Lung (tissue), 12 donors: ENCODE results near the gene CREB3L4. TPM values are rescaled to one million over a fixed set of nuclear protein-coding genes. Genes with fewer than 3 reads are reported as not detected.

Source experiments
- ATAC-seq: fragments of 200-7000 bp; cut with Tn5 transposase; one replicate; pipeline ENCODE4 v1.9.1; 2020; ENCODE audit warnings: moderate number of reproducible peaks; ENCODE audit not compliant: insufficient read depth, low FRiP score
- DNase-seq, 3 donors: peaks; one replicate each; pipeline ENCODE4 v3.0.0-alpha.2; 2013 to 2017
- H3K27ac ChIP-seq, 2 donors: one replicate each; pipeline ENCODE4 v1.5.1; 2013; ENCODE audit warnings: mild to moderate bottlenecking in 2 of 2, moderate library complexity in 2 of 2, control low read depth in 1 of 2, inconsistent platforms in 1 of 2, low read depth in 1 of 2, low read length in 1 of 2
- H3K27me3 ChIP-seq, 3 donors: one replicate each; pipeline ENCODE4 v1.5.1; 2013; ENCODE audit warnings: low read length in 2 of 3; ENCODE audit not compliant: control insufficient read depth in 3 of 3, insufficient read depth in 3 of 3
- H3K36me3 ChIP-seq, 4 donors: one replicate each; pipeline ENCODE4 v1.5.1; 2013; ENCODE audit warnings: low read length in 4 of 4, mild to moderate bottlenecking in 1 of 4, moderate library complexity in 1 of 4; ENCODE audit not compliant: control insufficient read depth in 4 of 4, insufficient read depth in 4 of 4
- H3K4me1 ChIP-seq, 5 donors: one replicate each; pipeline ENCODE4 v1.5.1; 2013; ENCODE audit warnings: low read length in 5 of 5, mild to moderate bottlenecking in 2 of 5, moderate library complexity in 1 of 5; ENCODE audit not compliant: control insufficient read depth in 5 of 5, insufficient read depth in 5 of 5
- H3K4me3 ChIP-seq: one replicate; pipeline ENCODE4 v1.5.1; 2013; ENCODE audit warnings: mild to moderate bottlenecking, control low read depth, moderate library complexity
- H3K9ac ChIP-seq, 2 donors: one replicate each; pipeline ENCODE4 v1.5.1; 2013; ENCODE audit warnings: low read length in 2 of 2, control low read depth in 1 of 2; ENCODE audit not compliant: insufficient read depth in 1 of 2
- H3K9me3 ChIP-seq, 4 donors: one replicate each; pipeline ENCODE4 v1.5.1; 2013; ENCODE audit warnings: low read length in 3 of 4, mild to moderate bottlenecking in 1 of 4, moderate library complexity in 1 of 4; ENCODE audit not compliant: control insufficient read depth in 4 of 4, insufficient read depth in 3 of 4
- WGBS, 2 donors: extraction: QIAGEN DNeasy Blood & Tissue Kit; methylation state at CpG; one replicate each; pipeline ENCODE4 v1.1.7; 2013; 5-methylcytosine and 5-hydroxymethylcytosine counted together
- polyA plus RNA-seq, 2 donors: library from polyadenylated mRNA; stranded (reverse); fragments of 200-250 nt; gene quantifications; one replicate each; pipeline ENCODE4 v1.2.1, GENCODE V29; 2013
- total RNA-seq, 2 donors: library from RNA; depleted of rRNA in 1 of 2; stranded (reverse); fragments of >200 nt in 1 of 2; gene quantifications; one replicate each; pipeline ENCODE4 v1.2.1, GENCODE V29; 2014 to 2021
- TF ChIP-seq, protein P1 (sequence below): IDR thresholded peaks from 2 replicates; pipeline ENCODE4 v1.5.1; 2012; ENCODE audit warnings: mild to moderate bottlenecking; ENCODE audit errors: control extremely low read depth, extremely low read depth
- donor health status: control.
- donor health status: control.
- donor health status: Bipolar disorder and iron deficiency.
- donor health status: healthy.
- donor health status: DM: yes; HTN: yes; CAD: no.

The CREB3L4 gene
- total and polyA plus RNA-seq, 4 donors = 9.5 to 21.8 (median 13.6) TPM

DNA sequence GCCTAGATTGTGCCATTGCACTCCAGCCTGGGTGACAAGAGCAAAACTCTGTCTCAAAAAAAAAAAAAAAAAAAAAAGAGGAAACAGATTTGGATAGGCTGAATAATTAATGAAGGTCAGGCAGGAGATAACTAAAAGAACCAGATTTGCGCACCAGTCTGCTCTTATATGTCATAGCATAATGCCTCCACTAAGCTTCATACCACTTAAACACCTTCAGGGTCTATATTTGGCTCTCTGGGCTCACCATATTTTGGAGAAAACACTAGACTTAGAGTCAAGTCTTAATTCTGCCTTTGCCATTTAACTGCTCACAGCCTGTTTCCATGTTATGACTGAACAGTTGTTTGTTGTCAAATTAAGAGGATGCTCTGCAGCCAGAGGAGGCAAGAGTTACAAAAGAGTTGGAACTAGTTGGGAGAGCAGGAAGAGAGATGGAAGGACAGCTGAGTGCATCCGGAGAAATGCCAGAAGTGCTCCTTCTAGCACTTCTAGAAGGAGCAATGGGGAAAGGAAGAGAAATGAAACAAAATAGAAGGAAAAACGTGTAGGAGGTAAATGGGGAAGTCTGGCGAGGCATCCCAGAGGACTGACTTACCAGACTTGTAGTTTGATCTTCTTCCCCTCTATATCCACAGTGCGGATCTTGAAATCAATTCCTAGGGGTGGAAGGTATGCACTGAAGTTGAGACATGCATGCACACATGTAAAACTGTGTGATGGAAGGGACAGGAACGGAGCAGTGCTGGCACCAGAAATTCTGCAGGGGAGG lies 16.6 kb downstream of the CREB3L4 start:
- Histone ChIP-seq H3K9ac (no peak overlapping the region), H3K36me3 (peaks cover 0 to 13% (median 6%) of the 10 kb centered on the region in 4 donors), H3K27me3 (no peaks in the 10 kb centered on the region), H3K4me3 (no peak overlapping the region), H3K4me1 (peaks cover 2 to 25% (median 5%) of the 10 kb centered on the region in 5 donors), H3K9me3 (no peaks in the 10 kb centered on the region), H3K27ac (no peak overlapping the region)
- TF ChIP-seq, protein P1, sequence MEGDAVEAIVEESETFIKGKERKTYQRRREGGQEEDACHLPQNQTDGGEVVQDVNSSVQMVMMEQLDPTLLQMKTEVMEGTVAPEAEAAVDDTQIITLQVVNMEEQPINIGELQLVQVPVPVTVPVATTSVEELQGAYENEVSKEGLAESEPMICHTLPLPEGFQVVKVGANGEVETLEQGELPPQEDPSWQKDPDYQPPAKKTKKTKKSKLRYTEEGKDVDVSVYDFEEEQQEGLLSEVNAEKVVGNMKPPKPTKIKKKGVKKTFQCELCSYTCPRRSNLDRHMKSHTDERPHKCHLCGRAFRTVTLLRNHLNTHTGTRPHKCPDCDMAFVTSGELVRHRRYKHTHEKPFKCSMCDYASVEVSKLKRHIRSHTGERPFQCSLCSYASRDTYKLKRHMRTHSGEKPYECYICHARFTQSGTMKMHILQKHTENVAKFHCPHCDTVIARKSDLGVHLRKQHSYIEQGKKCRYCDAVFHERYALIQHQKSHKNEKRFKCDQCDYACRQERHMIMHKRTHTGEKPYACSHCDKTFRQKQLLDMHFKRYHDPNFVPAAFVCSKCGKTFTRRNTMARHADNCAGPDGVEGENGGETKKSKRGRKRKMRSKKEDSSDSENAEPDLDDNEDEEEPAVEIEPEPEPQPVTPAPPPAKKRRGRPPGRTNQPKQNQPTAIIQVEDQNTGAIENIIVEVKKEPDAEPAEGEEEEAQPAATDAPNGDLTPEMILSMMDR = no peak
- DNase-seq = peak in 2 of 3 donors; percentile 69 to 85
- 60 to 62% methylated on average over 6 of the region's 6 CpGs for WGBS, 2 donors
- ATAC-seq = no peak

DNA sequence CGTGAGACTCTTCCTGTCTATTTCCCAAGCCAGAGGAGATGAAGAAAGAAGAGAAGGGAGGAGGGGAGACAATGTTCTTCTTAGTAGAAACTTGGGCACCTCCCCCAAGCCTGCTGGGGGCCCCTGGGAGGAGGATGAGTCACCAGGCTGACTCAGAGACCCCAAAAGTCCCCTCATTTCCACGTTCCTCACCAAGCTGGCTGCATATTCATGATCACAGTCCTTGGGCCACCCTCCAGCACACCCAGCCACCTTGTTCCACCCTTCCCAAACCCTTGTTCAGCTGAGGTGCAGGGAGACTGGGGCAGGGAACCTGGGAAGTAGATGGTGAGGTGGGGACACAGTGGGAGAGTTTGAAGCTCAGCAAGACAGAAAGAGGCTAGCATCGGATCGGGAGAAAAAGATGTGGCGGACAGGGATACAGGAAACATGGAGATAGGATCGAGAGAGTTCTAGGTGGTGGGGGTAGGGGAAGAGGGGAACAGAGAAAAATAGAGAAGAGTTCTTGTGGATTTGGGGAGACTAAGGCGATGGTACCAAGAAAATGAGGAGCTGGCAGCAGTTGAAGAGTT lies 17.7 kb downstream of the CREB3L4 start:
- peaks cover 2 to 25% (median 5%) of the 10 kb centered on the region in 5 donors for H3K4me1 ChIP-seq
- 16 to 26% methylated on average over 7 of the region's 7 CpGs for WGBS, 2 donors
- H3K9me3 ChIP-seq = no peaks in the 10 kb centered on the region
- no peaks in the 10 kb centered on the region for H3K27me3 ChIP-seq
- peak overlapping the region; percentile 69 to 80 for H3K27ac ChIP-seq
- H3K36me3 ChIP-seq = peaks cover 0 to 13% (median 6%) of the 10 kb centered on the region in 4 donors
- H3K4me3 ChIP-seq = peak overlapping the region; percentile 49
- ATAC-seq = no peak
- peak; percentile 33 to 73 (median 46) for DNase-seq
- TF ChIP-seq, protein P1 = no peak
- H3K9ac ChIP-seq = peak overlapping the region; percentile 59 to 94

DNA sequence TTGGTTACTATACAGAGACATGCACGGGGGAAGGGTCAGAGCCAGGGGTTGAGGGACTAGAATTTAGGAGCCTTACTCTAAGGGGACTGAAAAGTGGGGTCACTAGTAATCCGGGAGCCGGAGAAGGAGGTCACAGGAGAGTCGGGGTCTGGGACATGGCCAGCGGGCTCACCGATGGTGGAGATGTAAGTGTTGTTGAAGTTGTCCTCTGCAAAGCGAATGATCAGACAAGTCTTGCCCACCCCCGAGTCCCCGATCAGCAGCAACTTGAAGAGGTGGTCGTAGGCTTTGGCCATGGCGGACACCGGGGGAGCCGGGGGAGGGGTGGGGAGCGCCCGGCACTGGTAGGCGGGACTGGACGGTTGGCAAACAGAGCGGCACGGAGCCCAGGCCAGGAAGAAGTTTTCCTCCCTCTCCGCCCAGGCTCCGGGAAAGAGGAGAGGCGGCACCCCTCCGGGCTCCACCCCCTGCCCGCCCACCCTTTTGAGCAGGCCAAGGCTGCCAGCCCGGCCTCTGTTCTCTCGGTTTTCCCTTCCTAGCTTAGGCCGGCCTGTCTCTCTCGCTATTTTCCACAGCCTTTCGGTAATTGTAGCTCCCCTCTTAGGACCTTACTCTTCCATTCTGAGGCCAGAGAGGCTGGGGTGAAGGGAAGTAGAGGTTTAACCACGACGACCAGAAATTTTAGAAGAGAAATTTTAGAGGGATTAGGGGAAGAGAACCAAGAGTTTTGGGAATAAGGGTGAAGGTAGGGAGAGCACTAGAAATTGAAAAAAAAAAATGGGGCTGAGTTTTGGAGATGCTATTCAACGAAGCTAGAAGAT lies 18.4 kb downstream of the CREB3L4 start, which contains the start of gene RAB13:
Gene RAB13, minus strand, starts transcription at position 399 of the 821 bp plus-strand sequence. Its CDS starts 103 bp downstream, at position 296.
- Histone ChIP-seq H3K36me3 (peaks cover 0 to 13% (median 6%) of the 10 kb centered on the region in 4 donors), H3K27ac (peak within 1 kb of the TSS; percentile 91 to 93), H3K4me3 (peak within 1 kb of the TSS; percentile 49), H3K9me3 (no peaks in the 10 kb centered on the region), H3K4me1 (peaks cover 2 to 25% (median 5%) of the 10 kb centered on the region in 5 donors), H3K27me3 (no peaks in the 10 kb centered on the region), H3K9ac (peak within 1 kb of the TSS; percentile 59 to 94)
- TF ChIP-seq, protein P1 = no peak
- peak; percentile 61 for ATAC-seq
- DNase-seq = peak; percentile 93 to 94 (median 93)
- 2% methylated on average over 30 to 32 of the region's 32 CpGs for WGBS, 2 donors
